HFFc6 (cell line): ENCODE measurements around the gene MYL12B. TPM values are rescaled to one million over a fixed set of nuclear protein-coding genes. Genes with fewer than 3 reads are reported as not detected.

Experiments
- DNase-seq: peaks from one replicate; pipeline ENCODE4 v3.0.0-alpha.2; 2018
- H3K27ac Mint-ChIP-seq: 2 replicates; pipeline ENCODE4 v1.8.0; 2020; ENCODE audit warnings: mild to moderate bottlenecking, mixed read lengths
- H3K27me3 Mint-ChIP-seq: 2 replicates; pipeline ENCODE4 v1.8.0; 2021; ENCODE audit warnings: mild to moderate bottlenecking, moderate library complexity, mixed read lengths; ENCODE audit not compliant: insufficient read depth
- H3K36me3 Mint-ChIP-seq: 2 replicates; pipeline ENCODE4 v1.8.0; 2021; ENCODE audit warnings: low read depth, mixed read lengths
- H3K4me1 Mint-ChIP-seq: 2 replicates; pipeline ENCODE4 v1.8.0; 2020; ENCODE audit warnings: low read depth, mixed read lengths
- H3K4me3 Mint-ChIP-seq: 2 replicates; pipeline ENCODE4 v1.8.0; 2020; ENCODE audit warnings: mild to moderate bottlenecking, moderate library complexity, mixed read lengths
- H3K9me3 Mint-ChIP-seq: 2 replicates; pipeline ENCODE4 v1.8.0; 2020; ENCODE audit warnings: mild to moderate bottlenecking, mixed read lengths
- total RNA-seq, 6 experiments: library from RNA; stranded (reverse); fragmentation: NEBNext Ultra II Directional; extraction: Animal tissue kit (Norgen Biotek cat#: 25700); gene quantifications; 2 replicates in 1 of 6; 3 replicates in 5 of 6; pipeline ENCODE4 v1.2.3, GENCODE V29; 2021
- TF ChIP-seq, protein P1 (sequence below): fragments of 200-600 bp; sonication (generic); IDR thresholded peaks from 2 replicates; pipeline ENCODE4 v1.5.0; 2021; ENCODE audit warnings: antibody characterized with exemption, mild to moderate bottlenecking

MYL12B gene
- total RNA-seq, 6 experiments from 2014 or later, result 590 to 686 (median 637) TPM

GRCh38 chr18:3233004-3233403, 28.9 kb upstream of the MYL12B start:
- Mint-ChIP-seq H3K27me3 (peaks cover 6% of the 10 kb centered on the region; the same call in 1 of the 2 replicates), H3K9me3 (no peaks in the 10 kb centered on the region), H3K4me1 (no peaks in the 10 kb centered on the region), H3K4me3 (no peak overlapping the region), H3K36me3 (no peaks in the 10 kb centered on the region), H3K27ac (no peak overlapping the region)
- no peak for DNase-seq
- TF ChIP-seq, protein P1, sequence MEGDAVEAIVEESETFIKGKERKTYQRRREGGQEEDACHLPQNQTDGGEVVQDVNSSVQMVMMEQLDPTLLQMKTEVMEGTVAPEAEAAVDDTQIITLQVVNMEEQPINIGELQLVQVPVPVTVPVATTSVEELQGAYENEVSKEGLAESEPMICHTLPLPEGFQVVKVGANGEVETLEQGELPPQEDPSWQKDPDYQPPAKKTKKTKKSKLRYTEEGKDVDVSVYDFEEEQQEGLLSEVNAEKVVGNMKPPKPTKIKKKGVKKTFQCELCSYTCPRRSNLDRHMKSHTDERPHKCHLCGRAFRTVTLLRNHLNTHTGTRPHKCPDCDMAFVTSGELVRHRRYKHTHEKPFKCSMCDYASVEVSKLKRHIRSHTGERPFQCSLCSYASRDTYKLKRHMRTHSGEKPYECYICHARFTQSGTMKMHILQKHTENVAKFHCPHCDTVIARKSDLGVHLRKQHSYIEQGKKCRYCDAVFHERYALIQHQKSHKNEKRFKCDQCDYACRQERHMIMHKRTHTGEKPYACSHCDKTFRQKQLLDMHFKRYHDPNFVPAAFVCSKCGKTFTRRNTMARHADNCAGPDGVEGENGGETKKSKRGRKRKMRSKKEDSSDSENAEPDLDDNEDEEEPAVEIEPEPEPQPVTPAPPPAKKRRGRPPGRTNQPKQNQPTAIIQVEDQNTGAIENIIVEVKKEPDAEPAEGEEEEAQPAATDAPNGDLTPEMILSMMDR, result no peak

GRCh38 chr18:3233433-3234168, 28.3 kb upstream of the MYL12B start:
- H3K27ac Mint-ChIP-seq, result no peak overlapping the region
- no peak for DNase-seq
- no peaks in the 10 kb centered on the region for H3K9me3 Mint-ChIP-seq
- peaks cover 4% of the 10 kb centered on the region; the same call in 1 of the 2 replicates for H3K27me3 Mint-ChIP-seq
- no peak overlapping the region for H3K4me3 Mint-ChIP-seq
- no peaks in the 10 kb centered on the region; the same call in 1 of the 2 replicates for H3K4me1 Mint-ChIP-seq
- H3K36me3 Mint-ChIP-seq, result no peaks in the 10 kb centered on the region
- TF ChIP-seq, protein P1, result no peak

GRCh38 chr18:3234457-3234856, 27.5 kb upstream of the MYL12B start:
- Mint-ChIP-seq H3K36me3 (no peaks in the 10 kb centered on the region), H3K27me3 (peaks cover 5% of the 10 kb centered on the region; the same call in 1 of the 2 replicates), H3K4me1 (no peaks in the 10 kb centered on the region; the same call in 1 of the 2 replicates), H3K4me3 (no peak overlapping the region), H3K27ac (no peak overlapping the region), H3K9me3 (no peaks in the 10 kb centered on the region)
- no peak for DNase-seq
- TF ChIP-seq, protein P1, result no peak

DNA sequence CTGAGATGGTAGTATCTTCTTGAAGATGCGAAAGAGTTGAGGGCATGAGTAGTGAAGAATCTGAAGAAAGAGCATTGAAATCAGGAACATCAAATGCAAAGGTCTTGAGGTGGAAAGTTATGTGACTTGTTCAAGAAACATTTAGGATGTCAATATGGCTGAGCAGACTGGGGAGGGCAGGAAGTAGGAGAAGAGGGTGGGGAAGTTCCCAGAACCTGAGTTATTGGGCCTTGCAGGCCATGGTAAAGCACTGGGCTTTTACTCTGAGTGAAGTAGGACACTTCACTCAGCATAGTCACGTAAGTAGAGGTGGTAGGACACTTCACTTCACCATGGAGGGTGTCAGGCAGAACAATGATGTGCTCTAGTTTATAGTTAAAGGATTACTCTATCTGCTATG, 26.1 kb upstream of the MYL12B start:
- no peaks in the 10 kb centered on the region; the same call in 1 of the 2 replicates for H3K4me1 Mint-ChIP-seq
- H3K4me3 Mint-ChIP-seq, result no peak overlapping the region
- TF ChIP-seq, protein P1, result no peak
- H3K27me3 Mint-ChIP-seq, result peaks cover 5% of the 10 kb centered on the region; the same call in 1 of the 2 replicates
- no peak for DNase-seq
- H3K27ac Mint-ChIP-seq, result no peak overlapping the region
- H3K36me3 Mint-ChIP-seq, result peaks cover 4% of the 10 kb centered on the region; the same call in 1 of the 2 replicates
- no peaks in the 10 kb centered on the region; the same call in 1 of the 2 replicates for H3K9me3 Mint-ChIP-seq

- TF ChIP-seq, protein P1, result no peak
- Mint-ChIP-seq H3K9me3 (no peaks in the 10 kb centered on the region; the same call in 1 of the 2 replicates), H3K36me3 (peaks cover 5% of the 10 kb centered on the region; the same call in 1 of the 2 replicates), H3K4me1 (no peaks in the 10 kb centered on the region; the same call in 1 of the 2 replicates), H3K27me3 (peaks cover 5% of the 10 kb centered on the region; the same call in 1 of the 2 replicates), H3K4me3 (no peak overlapping the region), H3K27ac (no peak overlapping the region)
- DNase-seq, result no peak
These were observed 25.5 kb upstream of the MYL12B start for GRCh38 chr18:3236470-3236869.
